ENCODE measurements around the gene COBL. TPM values are rescaled to one million over a fixed set of nuclear protein-coding genes. Genes with fewer than 3 reads are reported as not detected.

COBL gene
- total RNA-seq, 1 donor from 2014 or later = 0.11 TPM

DNA sequence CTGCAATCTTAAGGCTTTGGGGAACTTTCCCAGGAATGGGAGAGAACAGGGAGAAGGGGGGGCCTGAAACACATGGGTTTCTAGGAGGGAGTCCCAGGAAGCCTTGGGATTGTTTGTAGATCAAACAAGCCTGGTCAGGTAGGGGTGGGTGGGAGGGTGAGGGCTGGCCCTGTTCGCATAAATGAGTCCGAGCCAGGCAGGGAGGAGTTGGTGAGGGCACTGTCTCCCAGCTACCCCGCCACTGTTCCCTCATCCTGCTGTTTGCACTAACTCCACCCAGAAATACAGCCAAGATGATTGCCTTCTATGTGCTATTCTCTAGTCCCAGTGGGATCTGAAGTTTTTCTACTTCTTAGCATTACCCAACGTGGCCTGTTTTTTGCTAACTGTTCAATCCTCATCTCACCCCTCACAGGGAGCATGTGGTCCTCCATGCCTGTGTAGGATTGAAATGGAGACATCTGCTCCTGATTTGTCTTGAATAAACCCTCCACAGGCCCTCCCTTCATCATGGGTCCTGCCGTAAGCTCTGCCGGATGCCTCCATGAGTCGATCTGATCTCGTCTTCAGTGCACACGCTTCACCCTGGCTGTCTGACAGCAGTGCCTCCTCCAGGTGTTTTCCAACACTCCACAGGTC is 257.0 kb downstream of the COBL start:
- intact Hi-C loops (cut with DNase I) = no loop called here
- Histone ChIP-seq H3K27ac (no peak overlapping the region), H3K9me3 (no peaks in the 10 kb centered on the region), H3K4me3 (no peak overlapping the region), H3K27me3 (no peaks in the 10 kb centered on the region), H3K36me3 (no peaks in the 10 kb centered on the region), H3K4me1 (no peaks in the 10 kb centered on the region)
- TF ChIP-seq, protein P1, sequence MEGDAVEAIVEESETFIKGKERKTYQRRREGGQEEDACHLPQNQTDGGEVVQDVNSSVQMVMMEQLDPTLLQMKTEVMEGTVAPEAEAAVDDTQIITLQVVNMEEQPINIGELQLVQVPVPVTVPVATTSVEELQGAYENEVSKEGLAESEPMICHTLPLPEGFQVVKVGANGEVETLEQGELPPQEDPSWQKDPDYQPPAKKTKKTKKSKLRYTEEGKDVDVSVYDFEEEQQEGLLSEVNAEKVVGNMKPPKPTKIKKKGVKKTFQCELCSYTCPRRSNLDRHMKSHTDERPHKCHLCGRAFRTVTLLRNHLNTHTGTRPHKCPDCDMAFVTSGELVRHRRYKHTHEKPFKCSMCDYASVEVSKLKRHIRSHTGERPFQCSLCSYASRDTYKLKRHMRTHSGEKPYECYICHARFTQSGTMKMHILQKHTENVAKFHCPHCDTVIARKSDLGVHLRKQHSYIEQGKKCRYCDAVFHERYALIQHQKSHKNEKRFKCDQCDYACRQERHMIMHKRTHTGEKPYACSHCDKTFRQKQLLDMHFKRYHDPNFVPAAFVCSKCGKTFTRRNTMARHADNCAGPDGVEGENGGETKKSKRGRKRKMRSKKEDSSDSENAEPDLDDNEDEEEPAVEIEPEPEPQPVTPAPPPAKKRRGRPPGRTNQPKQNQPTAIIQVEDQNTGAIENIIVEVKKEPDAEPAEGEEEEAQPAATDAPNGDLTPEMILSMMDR (IDR thresholded peaks at IDR 0.05) = no peak
- no peak for DNase-seq (ENCODE audit: low spot score in 2 of 2)

DNA sequence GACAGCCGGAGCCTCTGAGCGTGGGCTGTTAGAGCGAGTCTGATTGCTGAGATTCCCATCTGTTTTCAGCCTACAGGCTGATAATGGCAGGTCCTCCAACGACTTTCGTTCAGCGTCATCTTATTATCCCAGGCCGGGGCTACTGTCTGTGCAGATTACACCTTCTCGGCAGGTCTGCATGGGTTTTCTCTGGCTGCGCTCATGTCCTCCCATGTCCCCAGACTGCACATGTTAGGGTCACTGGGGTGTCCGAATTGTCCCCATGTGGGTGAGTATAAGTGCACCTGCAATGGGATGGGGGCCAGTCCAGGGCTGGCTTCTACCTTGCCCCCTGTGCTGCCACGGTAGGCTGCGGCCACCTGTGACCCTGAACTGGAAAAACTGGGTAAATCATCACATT is 257.8 kb downstream of the COBL start:
- no peaks in the 10 kb centered on the region for H3K36me3 ChIP-seq
- no peaks in the 10 kb centered on the region for H3K27me3 ChIP-seq
- H3K9me3 ChIP-seq = no peaks in the 10 kb centered on the region
- DNase-seq (ENCODE audit: low spot score in 2 of 2) = no peak
- no peaks in the 10 kb centered on the region for H3K4me1 ChIP-seq
- intact Hi-C loops (cut with DNase I) = no loop called here
- H3K4me3 ChIP-seq = no peak overlapping the region
- TF ChIP-seq, protein P1 (IDR thresholded peaks at IDR 0.05) = no peak
- H3K27ac ChIP-seq = no peak overlapping the region

DNA sequence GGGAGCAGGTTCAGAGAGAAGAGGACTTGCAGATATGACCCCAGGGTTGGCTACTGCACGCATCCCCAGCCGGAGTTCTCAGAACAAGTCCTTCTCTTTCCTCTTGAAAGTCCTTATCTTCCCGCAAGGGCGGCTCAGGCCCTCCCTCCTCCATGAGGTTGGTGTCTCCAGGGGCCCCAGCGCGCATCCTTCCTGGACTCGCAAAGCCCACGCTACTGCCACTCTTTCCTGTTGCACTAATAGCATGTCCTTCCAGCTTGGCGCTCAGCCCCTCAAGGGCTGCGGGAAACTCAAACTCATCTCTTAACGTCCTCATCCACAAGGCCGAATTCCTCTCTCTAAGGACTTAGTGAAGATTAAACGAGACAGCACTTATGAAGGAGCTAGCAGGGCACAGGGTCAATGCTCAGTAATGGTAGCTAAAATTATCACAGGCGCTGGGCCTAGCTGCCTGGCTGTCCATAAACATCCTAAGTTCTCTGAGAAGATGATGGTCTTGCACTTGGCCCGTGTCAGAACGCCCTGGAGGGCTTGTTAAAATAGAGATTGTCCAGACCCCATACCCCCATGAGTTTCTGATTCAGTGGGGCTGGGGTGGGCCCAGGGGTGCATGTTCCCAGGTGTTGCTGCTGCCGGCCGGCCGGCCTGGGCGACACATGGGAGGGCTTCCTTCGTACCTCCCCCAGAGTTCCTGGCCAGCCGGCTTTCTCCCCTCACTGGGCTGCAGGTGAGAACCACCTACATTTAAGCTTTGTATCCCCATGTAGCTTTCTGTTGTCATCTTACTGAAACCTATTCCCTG is 261.4 kb downstream of the COBL start:
- TF ChIP-seq, protein P1 (IDR thresholded peaks at IDR 0.05) = no peak
- no peaks in the 10 kb centered on the region for H3K4me1 ChIP-seq
- no peak overlapping the region for H3K27ac ChIP-seq
- intact Hi-C loops (cut with DNase I) = no loop called here
- no peak for DNase-seq (ENCODE audit: low spot score in 2 of 2)
- H3K27me3 ChIP-seq = no peaks in the 10 kb centered on the region
- H3K4me3 ChIP-seq = no peak overlapping the region
- H3K9me3 ChIP-seq = no peaks in the 10 kb centered on the region
- no peaks in the 10 kb centered on the region for H3K36me3 ChIP-seq

DNA sequence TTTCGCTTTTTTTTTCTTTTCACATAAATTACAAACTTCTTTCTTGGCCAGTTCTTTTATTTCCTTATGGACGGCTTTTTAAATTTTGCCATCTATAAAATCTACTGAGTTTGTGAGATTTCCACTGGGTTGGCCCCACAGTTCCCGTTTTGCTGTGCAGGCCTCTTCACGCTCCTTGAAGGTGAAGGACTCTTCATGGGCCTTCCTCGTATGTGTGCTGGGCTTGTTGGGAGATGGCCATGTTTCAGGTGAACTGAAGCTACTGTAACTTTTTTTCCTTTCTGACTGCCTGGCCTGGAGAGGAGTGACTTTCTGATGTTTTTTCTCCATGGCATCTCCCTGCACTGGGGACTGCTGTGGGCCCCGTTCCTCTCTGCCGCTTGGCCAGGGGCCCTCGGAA is 262.4 kb downstream of the COBL start:
- TF ChIP-seq, protein P1 (IDR thresholded peaks at IDR 0.05) = no peak
- no peak for DNase-seq (ENCODE audit: low spot score in 2 of 2)
- H3K27ac ChIP-seq = no peak overlapping the region
- H3K4me1 ChIP-seq = no peaks in the 10 kb centered on the region
- H3K36me3 ChIP-seq = no peaks in the 10 kb centered on the region
- H3K27me3 ChIP-seq = no peaks in the 10 kb centered on the region
- no peak overlapping the region for H3K4me3 ChIP-seq
- intact Hi-C loops (cut with DNase I) = no loop called here
- no peaks in the 10 kb centered on the region for H3K9me3 ChIP-seq

DNA sequence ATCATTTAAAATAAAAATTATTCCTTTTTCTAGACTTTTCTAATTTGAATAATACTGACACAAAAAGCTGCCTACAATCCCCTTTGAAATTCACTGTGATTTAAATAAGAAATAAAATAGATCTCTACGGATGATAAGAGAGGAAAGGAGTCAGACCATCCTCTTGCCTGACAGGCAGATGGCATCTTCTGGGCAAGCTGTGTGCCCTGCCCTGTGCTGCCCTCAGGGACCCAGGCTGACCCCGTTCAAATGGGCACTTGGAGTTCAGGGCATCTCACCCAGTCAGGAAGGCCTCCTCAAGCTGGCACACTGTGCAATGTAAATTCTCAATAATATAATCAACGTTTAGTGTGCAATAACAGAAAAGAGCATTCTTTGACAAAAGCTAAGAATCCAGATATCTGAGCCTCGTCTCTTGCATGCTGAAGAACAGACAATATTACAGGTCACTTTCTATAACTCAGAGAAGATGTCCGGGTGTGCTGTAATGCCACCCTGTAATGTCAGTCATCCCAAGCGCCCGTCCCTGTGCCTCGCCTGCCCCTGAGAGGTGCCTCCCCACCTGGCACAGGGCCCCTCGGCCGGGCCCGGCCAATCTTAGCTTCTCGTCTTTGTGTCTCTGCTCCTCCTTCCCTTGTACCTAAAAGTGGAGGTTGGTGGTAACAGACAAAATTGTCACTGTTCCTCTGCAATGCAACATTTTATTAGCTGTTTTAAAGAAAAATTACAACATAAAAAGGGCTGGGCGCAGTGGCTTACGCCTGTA is 263.3 kb downstream of the COBL start:
- Histone ChIP-seq H3K27me3 (no peaks in the 10 kb centered on the region), H3K36me3 (no peaks in the 10 kb centered on the region), H3K4me1 (no peaks in the 10 kb centered on the region), H3K27ac (no peak overlapping the region), H3K4me3 (no peak overlapping the region), H3K9me3 (no peaks in the 10 kb centered on the region)
- intact Hi-C loops (cut with DNase I) = no loop called here
- TF ChIP-seq, protein P1 (IDR thresholded peaks at IDR 0.05) = no peak
- DNase-seq (ENCODE audit: low spot score in 2 of 2) = no peak

All from ascending aorta (tissue), 2 donors.